ENCODE measurements around the gene PTAFR.
A peak's percentile ranks its signal among the peaks of the same experiment; 100 is the strongest.

Gene PTAFR

DNA sequence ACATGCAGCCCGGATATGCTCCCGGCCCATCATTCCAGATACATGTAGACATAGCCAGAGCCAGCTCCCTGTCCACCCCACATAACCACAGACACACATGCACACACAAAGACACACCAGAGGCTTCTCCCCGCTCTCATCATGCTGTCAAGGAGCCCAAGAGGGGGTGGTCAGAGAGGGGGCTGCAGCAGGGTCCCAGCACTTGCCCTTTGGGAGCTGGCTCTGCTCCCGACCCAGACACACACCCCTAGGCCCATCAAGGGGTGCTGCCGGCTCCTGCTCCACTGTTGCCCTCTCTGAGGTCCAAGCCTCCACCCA lies 2.6 kb downstream of the PTAFR start:
- DNase-seq (ENCODE audit: low spot score): no peak
- TF ChIP-seq, protein P1, sequence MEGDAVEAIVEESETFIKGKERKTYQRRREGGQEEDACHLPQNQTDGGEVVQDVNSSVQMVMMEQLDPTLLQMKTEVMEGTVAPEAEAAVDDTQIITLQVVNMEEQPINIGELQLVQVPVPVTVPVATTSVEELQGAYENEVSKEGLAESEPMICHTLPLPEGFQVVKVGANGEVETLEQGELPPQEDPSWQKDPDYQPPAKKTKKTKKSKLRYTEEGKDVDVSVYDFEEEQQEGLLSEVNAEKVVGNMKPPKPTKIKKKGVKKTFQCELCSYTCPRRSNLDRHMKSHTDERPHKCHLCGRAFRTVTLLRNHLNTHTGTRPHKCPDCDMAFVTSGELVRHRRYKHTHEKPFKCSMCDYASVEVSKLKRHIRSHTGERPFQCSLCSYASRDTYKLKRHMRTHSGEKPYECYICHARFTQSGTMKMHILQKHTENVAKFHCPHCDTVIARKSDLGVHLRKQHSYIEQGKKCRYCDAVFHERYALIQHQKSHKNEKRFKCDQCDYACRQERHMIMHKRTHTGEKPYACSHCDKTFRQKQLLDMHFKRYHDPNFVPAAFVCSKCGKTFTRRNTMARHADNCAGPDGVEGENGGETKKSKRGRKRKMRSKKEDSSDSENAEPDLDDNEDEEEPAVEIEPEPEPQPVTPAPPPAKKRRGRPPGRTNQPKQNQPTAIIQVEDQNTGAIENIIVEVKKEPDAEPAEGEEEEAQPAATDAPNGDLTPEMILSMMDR (IDR thresholded peaks at IDR 0.05; ENCODE audit: extremely low read depth, missing control alignments): no peak

DNA sequence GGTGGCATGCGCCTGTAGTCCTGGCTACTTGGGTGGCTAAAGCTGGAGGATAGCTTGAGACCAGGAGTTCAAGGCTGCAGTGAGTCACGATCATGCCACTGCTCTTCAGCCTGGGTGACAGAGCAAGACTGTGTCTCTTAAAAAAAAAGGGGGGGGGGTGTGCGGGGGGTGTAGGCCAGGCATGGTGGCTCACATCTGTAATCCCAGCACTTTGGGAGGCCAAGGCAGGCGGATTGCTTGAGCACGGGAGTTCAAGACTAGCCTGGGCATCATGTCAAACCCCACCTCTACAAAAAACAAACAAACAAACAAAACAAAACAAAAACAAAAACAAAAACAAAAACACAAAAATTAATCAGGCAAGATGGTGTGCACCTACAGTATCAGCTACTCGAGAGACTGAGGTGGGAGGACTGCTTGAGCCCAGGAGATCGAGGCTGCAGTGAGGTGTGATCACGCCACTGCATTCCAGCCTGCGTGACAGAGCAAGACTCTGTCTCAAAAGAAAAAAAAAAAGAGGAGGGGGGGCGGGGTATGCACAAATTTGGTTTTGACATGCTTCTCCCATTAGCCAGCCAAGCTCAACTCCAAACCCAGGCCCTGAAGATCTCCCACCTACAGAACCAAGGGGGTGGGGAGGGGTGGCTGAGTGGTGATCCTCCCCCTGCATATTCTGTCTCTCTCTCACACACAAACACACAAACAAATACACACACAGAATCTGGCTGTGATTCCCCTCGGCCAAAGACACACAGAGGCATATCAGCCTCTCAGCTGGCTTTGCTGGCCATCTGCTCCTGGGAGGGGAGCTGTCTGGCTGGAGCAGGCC lies 3.1 kb downstream of the PTAFR start:
- TF ChIP-seq, protein P1 (IDR thresholded peaks at IDR 0.05; ENCODE audit: extremely low read depth, missing control alignments): no peak
- no peak for DNase-seq (ENCODE audit: low spot score)

DNA sequence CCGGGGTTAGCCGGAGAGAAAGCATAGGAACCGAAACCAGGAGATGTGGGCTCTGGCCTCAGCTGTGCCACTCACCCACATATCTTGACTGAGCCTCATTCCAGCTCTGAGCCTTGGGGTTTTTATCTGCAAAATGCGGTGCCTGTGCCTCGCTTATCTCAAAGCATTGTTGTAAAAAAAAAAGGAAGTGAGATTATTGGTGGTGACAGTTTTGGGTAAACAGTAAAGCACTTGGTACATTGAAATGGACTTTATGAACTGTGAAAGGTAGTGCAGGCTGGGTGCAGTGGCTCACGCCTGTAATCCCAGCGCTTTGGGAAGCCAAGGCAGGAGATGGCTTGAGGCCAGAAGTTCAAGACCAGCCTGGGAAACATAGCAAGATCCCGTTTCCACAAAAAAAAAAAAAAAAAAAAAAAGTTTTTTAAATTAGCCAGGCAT lies 3.8 kb downstream of the PTAFR start:
- TF ChIP-seq, protein P1 (IDR thresholded peaks at IDR 0.05; ENCODE audit: extremely low read depth, missing control alignments): no peak
- peak; percentile 57 for DNase-seq (ENCODE audit: low spot score)

DNA sequence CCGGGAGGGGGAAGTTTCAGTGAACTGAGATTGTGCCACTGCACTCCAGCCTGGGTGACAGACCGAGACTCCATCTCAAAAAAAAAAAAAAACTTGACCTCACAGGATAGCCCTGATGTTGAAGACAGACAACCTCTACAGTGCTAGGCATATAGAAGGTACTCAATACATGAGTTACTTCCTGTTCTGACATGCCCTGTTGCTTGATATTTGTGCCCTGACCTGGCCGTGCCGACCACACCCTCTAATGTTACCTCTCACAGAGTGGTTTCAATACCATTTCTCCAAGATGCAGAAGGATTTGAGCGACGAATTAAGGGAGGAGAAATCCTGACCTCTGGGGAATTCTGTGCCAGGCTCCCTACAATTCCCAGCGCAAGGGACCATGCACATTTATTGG lies 5.2 kb downstream of the PTAFR start:
- no peak for DNase-seq (ENCODE audit: low spot score)
- TF ChIP-seq, protein P1 (IDR thresholded peaks at IDR 0.05; ENCODE audit: extremely low read depth, missing control alignments): no peak

DNA sequence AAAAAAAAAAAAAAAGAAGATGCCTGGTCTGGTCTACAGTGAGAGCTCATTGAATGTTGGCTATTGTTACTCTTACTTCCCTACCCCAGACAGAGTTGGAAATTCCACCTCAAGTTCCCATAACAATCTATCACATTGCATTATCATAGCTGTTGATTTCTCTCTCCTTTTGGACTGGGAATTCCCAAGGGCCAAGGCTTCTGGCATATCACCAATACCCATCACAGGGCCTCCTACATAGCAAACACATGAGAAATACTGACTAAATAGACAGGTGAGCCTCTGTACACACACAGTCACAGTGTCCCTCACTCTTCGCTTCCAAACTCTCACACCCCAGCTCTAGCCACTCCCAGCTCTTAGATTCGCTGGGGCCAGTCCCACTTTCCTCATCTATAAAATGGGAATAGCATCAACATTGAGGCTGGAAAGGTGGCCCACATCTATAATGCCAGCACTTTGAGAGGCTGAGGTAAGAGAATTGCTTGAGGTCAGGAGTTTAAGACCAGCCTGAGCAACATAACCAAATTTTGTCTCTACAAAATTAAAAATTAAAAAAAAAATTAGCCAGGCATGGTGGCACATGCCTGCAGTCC lies 6.4 kb downstream of the PTAFR start:
- TF ChIP-seq, protein P1 (IDR thresholded peaks at IDR 0.05; ENCODE audit: extremely low read depth, missing control alignments): no peak
- no peak for DNase-seq (ENCODE audit: low spot score)

DNA sequence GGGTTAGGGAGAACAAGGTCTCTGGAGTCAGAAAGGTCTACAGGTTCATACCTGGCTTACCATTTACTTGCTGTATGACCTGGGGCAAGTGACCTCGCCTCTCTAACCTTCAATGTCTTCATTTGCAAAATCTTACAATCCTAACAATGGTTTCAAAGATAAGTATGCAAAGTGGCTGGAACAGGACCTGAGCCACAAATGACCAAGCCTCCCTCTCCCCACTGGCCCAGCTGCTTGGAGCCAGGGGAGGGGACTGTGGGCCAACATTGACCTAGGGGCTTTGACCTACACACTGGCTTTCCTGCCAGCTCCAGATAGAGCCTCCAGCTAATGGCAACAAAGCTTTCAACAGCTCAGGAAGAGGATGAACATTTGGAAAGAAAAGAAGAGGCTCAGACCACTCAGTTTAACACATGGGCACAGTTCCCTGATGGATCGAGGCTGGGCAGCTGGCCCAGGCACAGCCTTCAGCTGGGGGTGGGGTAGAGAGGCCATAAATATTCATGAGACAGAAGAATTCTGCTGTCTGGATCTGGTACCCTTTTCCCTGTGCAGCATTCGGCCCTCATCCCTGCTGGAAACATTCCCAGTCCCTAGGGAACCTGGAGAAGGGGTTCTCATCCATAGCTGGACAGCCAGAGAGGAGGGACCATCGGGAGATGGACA lies 12.9 kb downstream of the PTAFR start:
- DNase-seq (ENCODE audit: low spot score): no peak
- TF ChIP-seq, protein P1 (IDR thresholded peaks at IDR 0.05; ENCODE audit: extremely low read depth, missing control alignments): no peak

DNA sequence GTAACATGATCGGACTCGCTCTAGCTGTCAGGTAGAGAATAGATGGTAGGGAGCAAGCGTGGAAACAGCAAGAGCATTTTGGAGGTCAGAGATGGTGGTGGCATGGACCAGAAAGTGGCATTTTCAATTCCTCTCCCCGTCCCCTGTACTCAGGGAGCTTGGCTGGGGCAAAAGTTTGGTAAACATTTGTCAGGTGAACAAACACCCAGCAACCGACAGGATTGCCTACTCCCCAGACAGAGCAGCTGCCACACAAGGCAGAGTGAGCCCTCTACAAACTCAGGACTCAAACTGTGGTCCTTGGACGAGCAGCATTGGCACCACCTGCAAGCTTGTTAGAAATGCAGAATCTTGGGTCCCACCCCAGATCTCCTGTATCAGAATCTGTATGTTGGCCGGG lies 14.3 kb downstream of the PTAFR start:
- no peak for DNase-seq (ENCODE audit: low spot score)
- TF ChIP-seq, protein P1 (IDR thresholded peaks at IDR 0.05; ENCODE audit: extremely low read depth, missing control alignments): no peak
